ENCODE results near the gene PRKAG2. TPM values are rescaled to one million over a fixed set of nuclear protein-coding genes. Genes with fewer than 3 reads are reported as not detected.
A peak's percentile ranks its signal among the peaks of the same experiment; 100 is the strongest.

Gene PRKAG2
- total RNA-seq, 1 donor from 2014 or later, result 35.4 TPM

DNA sequence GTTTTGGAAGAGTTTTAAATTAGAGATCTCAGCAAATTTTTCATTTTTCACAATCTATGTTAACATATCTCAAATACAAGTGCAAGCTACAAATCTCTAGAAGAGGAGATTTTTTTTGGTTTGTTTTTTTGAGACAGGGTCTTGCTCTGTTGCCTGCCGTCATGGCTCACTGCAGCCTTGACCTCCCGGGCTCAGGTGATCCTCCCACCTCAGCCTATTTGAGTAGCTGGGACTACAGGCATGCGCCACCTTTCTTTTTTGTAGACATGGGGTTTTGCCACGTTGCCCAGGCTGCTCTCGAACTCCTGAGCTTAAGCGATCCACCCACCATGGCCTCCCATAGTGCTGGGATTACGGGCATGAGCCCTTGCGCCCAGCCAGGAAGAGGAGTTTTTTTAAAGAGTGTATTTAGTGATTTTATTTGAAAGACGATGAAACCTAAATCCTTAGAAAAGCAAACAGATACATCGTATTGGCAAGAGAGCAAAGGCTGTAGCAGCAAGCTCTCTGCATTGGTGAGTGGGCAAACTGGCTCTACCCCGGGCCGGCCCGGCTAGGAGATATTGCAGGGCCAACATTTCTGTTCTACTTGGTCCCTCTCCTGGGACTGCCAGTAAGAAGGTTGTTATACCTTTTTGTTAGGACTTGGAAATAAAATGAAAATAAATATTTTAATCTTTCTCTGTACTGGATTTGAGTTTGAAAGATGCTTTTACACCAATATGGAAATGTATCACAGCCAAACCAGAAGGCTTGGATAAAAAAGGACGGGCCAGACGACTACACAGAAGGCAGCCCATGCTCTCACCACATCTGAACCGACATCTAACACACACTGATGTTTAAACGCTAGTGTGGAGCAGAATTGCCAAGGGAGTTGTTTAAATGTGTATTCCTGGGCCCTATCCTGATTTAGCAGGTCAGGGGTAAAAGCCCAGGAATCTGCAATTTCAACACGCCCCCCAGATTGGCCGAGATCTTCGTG is 307.7 kb downstream of the PRKAG2 start:
- TF ChIP-seq, protein P1, sequence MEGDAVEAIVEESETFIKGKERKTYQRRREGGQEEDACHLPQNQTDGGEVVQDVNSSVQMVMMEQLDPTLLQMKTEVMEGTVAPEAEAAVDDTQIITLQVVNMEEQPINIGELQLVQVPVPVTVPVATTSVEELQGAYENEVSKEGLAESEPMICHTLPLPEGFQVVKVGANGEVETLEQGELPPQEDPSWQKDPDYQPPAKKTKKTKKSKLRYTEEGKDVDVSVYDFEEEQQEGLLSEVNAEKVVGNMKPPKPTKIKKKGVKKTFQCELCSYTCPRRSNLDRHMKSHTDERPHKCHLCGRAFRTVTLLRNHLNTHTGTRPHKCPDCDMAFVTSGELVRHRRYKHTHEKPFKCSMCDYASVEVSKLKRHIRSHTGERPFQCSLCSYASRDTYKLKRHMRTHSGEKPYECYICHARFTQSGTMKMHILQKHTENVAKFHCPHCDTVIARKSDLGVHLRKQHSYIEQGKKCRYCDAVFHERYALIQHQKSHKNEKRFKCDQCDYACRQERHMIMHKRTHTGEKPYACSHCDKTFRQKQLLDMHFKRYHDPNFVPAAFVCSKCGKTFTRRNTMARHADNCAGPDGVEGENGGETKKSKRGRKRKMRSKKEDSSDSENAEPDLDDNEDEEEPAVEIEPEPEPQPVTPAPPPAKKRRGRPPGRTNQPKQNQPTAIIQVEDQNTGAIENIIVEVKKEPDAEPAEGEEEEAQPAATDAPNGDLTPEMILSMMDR (IDR thresholded peaks at IDR 0.05), result no peak
- DNase-seq (no peak), ATAC-seq (no peak)
- Histone ChIP-seq H3K9me3 (no peaks in the 10 kb centered on the region), H3K36me3 (peaks cover 34% of the 10 kb centered on the region), H3K4me1 (peaks cover 4% of the 10 kb centered on the region), H3K27me3 (ENCODE audit: low read depth) (no peaks in the 10 kb centered on the region), H3K4me3 (no peak overlapping the region), H3K27ac (no peak overlapping the region)
- intact Hi-C loops (cut with DNase I), result no loop called here

DNA sequence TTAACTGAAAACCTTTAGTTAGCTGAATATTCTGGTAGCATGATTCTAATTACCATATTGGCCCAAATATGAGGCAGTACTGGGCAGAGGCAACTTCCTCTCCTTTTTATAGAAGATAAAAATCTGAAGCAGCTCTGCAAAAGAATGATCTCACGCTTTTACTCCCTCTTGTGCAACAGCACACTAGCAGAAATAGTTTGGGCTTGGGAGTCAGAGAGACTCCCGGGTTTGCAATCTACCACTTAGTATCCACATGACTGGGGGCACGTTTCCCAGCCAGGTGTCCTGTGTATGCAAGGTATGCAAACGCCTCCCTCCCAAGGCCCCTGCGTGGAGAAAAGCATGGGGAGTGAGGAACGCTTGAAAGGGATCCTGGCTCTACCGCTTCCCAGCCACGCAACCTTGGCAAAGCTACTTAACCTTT is 310.0 kb downstream of the PRKAG2 start:
- Histone ChIP-seq H3K27me3 (ENCODE audit: low read depth) (no peaks in the 10 kb centered on the region), H3K4me3 (no peak overlapping the region), H3K4me1 (peaks cover 4% of the 10 kb centered on the region), H3K9me3 (no peaks in the 10 kb centered on the region), H3K36me3 (peaks cover 53% of the 10 kb centered on the region), H3K27ac (no peak overlapping the region)
- ATAC-seq (peak; percentile 77), DNase-seq (no peak)
- intact Hi-C loops (cut with DNase I), result no loop called here
- TF ChIP-seq, protein P1 (IDR thresholded peaks at IDR 0.05), result no peak

DNA sequence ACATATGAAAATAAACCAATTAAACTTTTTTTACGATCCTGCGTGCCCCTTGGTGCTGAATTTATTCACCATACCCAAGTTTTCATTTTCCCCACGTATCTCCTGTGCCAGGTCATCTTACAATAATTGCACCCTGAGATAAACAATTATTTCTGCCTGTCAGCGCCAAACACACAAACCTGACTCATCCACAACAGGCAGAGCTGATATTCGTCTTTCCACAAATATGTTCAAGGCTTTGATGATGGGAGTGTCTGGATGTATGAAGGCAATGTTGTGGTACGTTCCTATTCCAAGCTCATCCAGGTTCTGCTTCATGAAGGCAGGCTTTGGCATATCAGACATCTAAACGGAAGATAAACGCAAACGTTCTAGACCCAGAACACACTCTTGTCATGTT is 311.4 kb downstream of the PRKAG2 start:
- Histone ChIP-seq H3K4me1 (peaks cover 4% of the 10 kb centered on the region), H3K4me3 (no peak overlapping the region), H3K27ac (no peak overlapping the region), H3K27me3 (ENCODE audit: low read depth) (no peaks in the 10 kb centered on the region), H3K9me3 (no peaks in the 10 kb centered on the region), H3K36me3 (peaks cover 64% of the 10 kb centered on the region)
- no peak for ATAC-seq
- TF ChIP-seq, protein P1 (IDR thresholded peaks at IDR 0.05), result no peak
- no peak for DNase-seq
- intact Hi-C loops (cut with DNase I), result no loop called here

DNA sequence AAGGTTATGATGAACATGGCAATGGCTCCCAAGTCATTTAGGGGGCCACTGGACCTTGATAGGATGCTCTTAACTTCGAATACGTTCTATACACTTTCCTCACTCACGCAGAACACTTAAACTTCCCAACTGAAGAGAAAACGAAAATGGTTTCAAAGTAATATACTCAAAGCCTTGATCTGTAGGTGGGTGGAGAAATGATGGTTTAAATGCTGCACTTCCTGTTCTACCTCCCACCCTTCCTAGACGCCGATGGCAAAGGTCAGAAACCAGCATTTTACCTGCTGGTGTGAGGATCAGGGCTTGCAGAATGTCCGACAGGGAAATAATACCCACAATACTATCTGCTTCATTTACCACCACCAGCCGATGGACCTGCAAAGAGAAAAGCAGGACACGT is 316.7 kb downstream of the PRKAG2 start:
- TF ChIP-seq, protein P1 (IDR thresholded peaks at IDR 0.05), result no peak
- no peak overlapping the region for H3K4me3 ChIP-seq
- H3K9me3 ChIP-seq, result no peaks in the 10 kb centered on the region
- no peaks in the 10 kb centered on the region for H3K4me1 ChIP-seq
- H3K27ac ChIP-seq, result no peak overlapping the region
- ATAC-seq (no peak), DNase-seq (no peak)
- intact Hi-C loops (cut with DNase I), result no loop called here
- H3K36me3 ChIP-seq, result peaks cover 89% of the 10 kb centered on the region
- H3K27me3 ChIP-seq (ENCODE audit: low read depth), result no peaks in the 10 kb centered on the region

DNA sequence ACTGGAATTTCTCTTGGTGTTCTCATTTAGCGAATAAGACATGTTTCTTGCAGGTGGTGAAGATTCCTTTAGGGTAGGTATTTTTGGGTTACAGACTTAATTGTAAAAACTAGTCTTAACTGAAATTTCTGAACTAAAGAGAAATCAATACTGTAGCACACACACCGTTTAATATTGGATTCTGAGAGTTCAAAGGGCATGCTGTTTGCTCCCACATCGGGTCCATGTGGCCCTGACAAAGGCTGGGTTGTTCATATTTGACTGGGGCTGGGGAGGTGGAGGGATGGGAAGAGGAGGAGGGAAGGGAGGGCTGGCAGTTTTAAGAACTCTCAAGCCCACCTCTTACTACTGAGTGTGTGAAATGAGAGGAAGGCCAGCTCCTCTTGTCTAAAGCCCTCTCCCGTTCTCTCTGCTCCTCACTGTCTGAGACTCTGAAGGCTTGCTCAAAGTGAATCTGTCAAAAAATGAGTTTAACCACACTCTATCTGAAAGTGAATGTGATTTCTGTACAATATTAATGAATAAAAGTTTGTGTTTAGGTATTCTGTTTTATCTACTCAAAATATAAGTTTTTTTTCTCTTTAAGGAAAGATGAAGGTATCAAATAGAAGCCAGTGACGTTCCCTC is 317.2 kb downstream of the PRKAG2 start:
- no peak overlapping the region for H3K4me3 ChIP-seq
- H3K36me3 ChIP-seq, result peaks cover 84% of the 10 kb centered on the region
- no peak overlapping the region for H3K27ac ChIP-seq
- no peaks in the 10 kb centered on the region for H3K27me3 ChIP-seq (ENCODE audit: low read depth)
- TF ChIP-seq, protein P1 (IDR thresholded peaks at IDR 0.05), result no peak
- H3K9me3 ChIP-seq, result no peaks in the 10 kb centered on the region
- ATAC-seq (no peak), DNase-seq (no peak)
- intact Hi-C loops (cut with DNase I), result no loop called here
- H3K4me1 ChIP-seq, result no peaks in the 10 kb centered on the region

All from lower lobe of right lung (tissue), 2 donors.